22Rv1 (cell line): Measurements from ENCODE around the gene DIPK1B.

Source experiments
- CTCF ChIP-seq: fragments of 450-650 bp; IDR thresholded peaks from 2 replicates; pipeline ENCODE4 v1.5.1; 2017; ENCODE audit warnings: mild to moderate bottlenecking
- ZFX ChIP-seq: fragments of 450-650 bp; IDR thresholded peaks from 2 replicates; pipeline ENCODE4 v1.6.1; 2017; ENCODE audit warnings: antibody characterized with exemption, borderline replicate concordance

GRCh38 chr9:136751244-136751643, 38.9 kb downstream of the DIPK1B start:
- no peak for TF ChIP-seq CTCF
- TF ChIP-seq ZFX = no peak
